Pancreas (tissue), 10 donors: ENCODE measurements around the gene PLAC8L1. TPM values are rescaled to one million over a fixed set of nuclear protein-coding genes. Genes with fewer than 3 reads are reported as not detected.

Source experiments
- ATAC-seq, 4 donors: fragments of 200-7000 bp; cut with Tn5 transposase; one replicate each; pipeline versions ENCODE4 v1.8.0 to v1.9.1; 2020; ENCODE audit warnings: mild to moderate bottlenecking in 4 of 4, moderate library complexity in 4 of 4
- DNase-seq, 6 donors: peaks; one replicate each; pipeline ENCODE4 v3.0.0-alpha.2; 2020
- FAIRE-seq: peaks from 2 replicates; lab custom pipeline; 2012; peaks lifted over from hg19 to GRCh38; lab: Jason Lieb, UNC
- H3K27ac ChIP-seq, 4 donors: fragments of 200-600 bp; sonication (generic); 1 replicate in 3 of 4; 2 replicates in 1 of 4; pipeline versions ENCODE4 v1.5.0 to v1.8.0; 2020
- H3K27me3 ChIP-seq, 4 donors: fragments of 200-600 bp; one replicate each; pipeline ENCODE4 v1.8.0; 2021
- H3K36me3 ChIP-seq, 3 donors: fragments of 200-600 bp; sonication (generic) in 1 of 3; one replicate each; pipeline versions ENCODE4 v1.5.0 to v1.8.0; 2020 to 2021
- H3K4me1 ChIP-seq, 3 donors: fragments of 200-600 bp; one replicate each; pipeline ENCODE4 v1.8.0; 2021
- H3K4me3 ChIP-seq, 4 donors: fragments of 200-600 bp; sonication (generic) in 2 of 4; one replicate each; pipeline versions ENCODE4 v1.5.0 to v1.8.0; 2020 to 2021
- H3K9me3 ChIP-seq, 4 donors: fragments of 200-600 bp; one replicate each; pipeline ENCODE4 v1.8.0; 2021
- CTCF ChIP-seq, 4 donors: fragments of 200-600 bp; sonication (generic) in 3 of 4; IDR thresholded peaks; one replicate each; pipeline versions ENCODE4 v1.5.0 to v1.8.0; 2021; ENCODE audit warnings: antibody characterized with exemption in 4 of 4
- WGBS, 2 donors: extraction: QIAGEN DNeasy Blood & Tissue Kit; methylation state at CpG; one replicate each; pipeline ENCODE4 v1.1.7; 2013; 5-methylcytosine and 5-hydroxymethylcytosine counted together
- intact Hi-C, 3 donors: fragments of 100-400 bp; cut with DNase I; formaldehyde crosslinking; loops; one replicate each; pipeline versions ENCODE4 v1.11.1 to v1.14.2; 2022
- polyA plus RNA-seq, 2 donors: library from polyadenylated mRNA; stranded (reverse); fragments of 200-250 nt; gene quantifications; one replicate each; pipeline ENCODE4 v1.2.3, GENCODE V29; 2013
- total RNA-seq, 6 donors: library from RNA; stranded (reverse); fragmentation: NEBNext Ultra II Directional in 4 of 6; extraction: Animal tissue kit (Norgen Biotek cat#: 25700) in 4 of 6; gene quantifications; one replicate each; pipeline versions ENCODE4 v1.2.1 to v1.2.4, GENCODE V29; 2021 to 2023
- donor health status: healthy with polysubstance abuse.
- donor health status: DM: no; HTN: no; CAD: no; lungs with moderate emphysema.
- donor health status: DM: no; HTN: no; CAD: no.
- donor health status: control.
- donor health status: control.
- donor health status: Bipolar disorder and iron deficiency.
- donor health status: DM: yes; HTN: yes; CAD: no.
- donor health status: DM: no; HTN: no; CAD: no.
- donor health status: DM: no; HTN: no; CAD: no.
- donor health status: DM: yes; HTN: yes; CAD: no.

The PLAC8L1 gene, protein sequence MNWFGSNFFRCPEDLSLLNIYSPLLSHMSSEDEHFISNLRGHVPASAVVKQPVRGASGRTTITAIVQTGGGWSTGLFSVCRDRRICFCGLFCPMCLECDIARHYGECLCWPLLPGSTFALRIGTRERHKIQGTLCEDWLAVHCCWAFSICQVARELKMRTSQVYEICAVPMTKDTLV
- total RNA-seq = under 1 TPM in 4 of 6 donors, not detected in 2; 0.31 to 0.69 (median 0.46) TPM
- under 1 TPM; 0.61 to 0.87 TPM for polyA plus RNA-seq

DNA sequence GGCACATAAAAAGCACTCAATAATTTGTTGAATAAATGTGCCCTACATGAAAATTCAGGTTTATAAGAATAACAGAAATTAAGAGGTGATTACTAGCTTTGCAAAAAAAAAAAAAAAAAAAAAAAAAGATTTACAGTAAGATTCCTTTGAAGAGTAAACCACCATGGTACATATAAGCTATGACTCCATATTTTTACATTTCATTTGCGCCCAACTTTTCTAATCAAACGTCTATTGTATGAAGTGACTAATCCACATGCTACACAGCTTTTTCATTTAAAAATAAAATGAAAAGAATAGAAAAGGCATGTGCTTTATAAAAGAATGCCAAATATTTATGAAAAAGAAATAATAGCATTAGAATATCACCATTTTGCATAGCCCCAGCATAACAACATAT lies at the start of gene PLAC8L1:
TSS of gene PLAC8L1 (minus strand) at position 101 of the 400 bp plus-strand sequence. CDS start 1,266 bp downstream, outside the sequence.
- no peaks in the 10 kb centered on the region for H3K27me3 ChIP-seq
- TF ChIP-seq CTCF (IDR thresholded peaks at IDR 0.05) = no peak
- ATAC-seq = no peak
- WGBS, 2 donors = 87 to 95% methylated on average over 2 of the region's 2 CpGs
- no peaks in the 10 kb centered on the region for H3K36me3 ChIP-seq
- no peak within 1 kb of the TSS for H3K27ac ChIP-seq
- H3K9me3 ChIP-seq = no peaks in the 10 kb centered on the region
- intact Hi-C loops = no loop called here
- no peak for DNase-seq
- H3K4me1 ChIP-seq = no peaks in the 10 kb centered on the region
- no peak within 1 kb of the TSS for H3K4me3 ChIP-seq
- FAIRE-seq = no peak

DNA sequence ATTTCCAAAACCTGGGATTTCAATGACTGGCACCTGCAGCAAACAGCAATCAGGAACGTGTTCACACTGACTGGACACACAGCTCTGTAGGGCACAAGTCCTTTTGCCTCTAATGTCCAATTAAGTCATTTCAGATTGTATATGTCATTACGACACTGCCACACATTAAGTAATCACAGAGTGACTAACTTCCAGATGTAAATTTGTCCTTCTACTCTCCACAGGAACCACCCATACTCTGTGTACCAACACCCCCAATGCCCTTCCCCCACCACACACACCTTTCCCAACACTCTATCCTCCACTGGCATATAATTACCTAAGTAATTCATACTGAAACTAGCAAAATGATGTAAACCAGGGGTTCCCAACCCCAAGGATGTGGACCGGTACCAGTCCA lies 46.6 kb upstream of the PLAC8L1 start:
- Histone ChIP-seq H3K27me3 (no peaks in the 10 kb centered on the region), H3K9me3 (no peaks in the 10 kb centered on the region), H3K4me1 (no peaks in the 10 kb centered on the region), H3K4me3 (no peak overlapping the region), H3K36me3 (peaks cover 9 to 60% (median 25%) of the 10 kb centered on the region in 3 donors), H3K27ac (no peak overlapping the region)
- 51 to 90% methylated on average over 3 of the region's 3 CpGs for WGBS, 2 donors
- ATAC-seq (no peak), FAIRE-seq (no peak), DNase-seq (no peak)
- TF ChIP-seq CTCF (IDR thresholded peaks at IDR 0.05) = no peak
- intact Hi-C loops = no loop called here

- TF ChIP-seq CTCF (IDR thresholded peaks at IDR 0.05) = no peak
- no peaks in the 10 kb centered on the region for H3K4me1 ChIP-seq
- DNase-seq (no peak), ATAC-seq (no peak), FAIRE-seq (no peak)
- no peaks in the 10 kb centered on the region for H3K9me3 ChIP-seq
- no peak overlapping the region for H3K4me3 ChIP-seq
- H3K27ac ChIP-seq = no peak overlapping the region
- peaks cover 0 to 32% (median 12%) of the 10 kb centered on the region in 3 donors for H3K36me3 ChIP-seq
- intact Hi-C loops = no loop called here
- WGBS, 2 donors = 76 to 80% methylated on average over 8 of the region's 8 CpGs
- no peaks in the 10 kb centered on the region for H3K27me3 ChIP-seq
These were observed 32.6 kb upstream of the PLAC8L1 start for GRCh38 chr5:146137967-146138403.

DNA sequence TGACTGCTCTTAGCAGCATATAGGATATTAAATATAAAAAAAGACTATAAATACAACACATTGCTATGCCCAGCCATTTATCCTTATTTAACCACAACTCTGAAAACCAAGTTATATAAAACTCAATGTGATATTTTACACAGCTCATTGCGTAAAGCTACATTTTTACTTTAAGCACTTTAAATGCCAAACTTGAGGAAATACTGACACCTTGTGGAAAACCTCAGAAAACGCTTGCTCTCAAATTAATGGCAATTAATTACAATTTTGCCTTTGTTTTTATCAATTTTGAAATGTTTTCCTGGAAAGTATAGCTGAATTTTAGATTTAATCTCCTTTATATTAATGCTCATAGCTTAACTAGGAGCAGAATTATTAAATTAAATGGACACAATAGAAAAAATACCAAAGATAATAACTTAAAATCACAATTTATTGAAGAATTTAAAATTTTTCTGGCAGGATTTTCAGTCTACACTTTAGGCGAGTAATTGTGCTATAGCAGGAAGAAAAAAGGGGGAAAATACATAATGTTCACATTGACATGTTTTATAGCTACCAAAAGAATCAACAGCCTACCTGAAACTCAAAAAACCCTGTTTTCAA lies 25.2 kb upstream of the PLAC8L1 start:
- DNase-seq (no peak), FAIRE-seq (peak; percentile 64), ATAC-seq (no peak)
- Histone ChIP-seq H3K27me3 (no peaks in the 10 kb centered on the region), H3K27ac (no peak overlapping the region), H3K4me3 (no peak overlapping the region), H3K4me1 (no peaks in the 10 kb centered on the region), H3K9me3 (no peaks in the 10 kb centered on the region), H3K36me3 (peaks cover 2 to 69% (median 32%) of the 10 kb centered on the region in 3 donors)
- WGBS, 2 donors = 66 to 69% methylated on average over 3 of the region's 3 CpGs
- intact Hi-C loops = no loop called here
- peak in 1 of 4 donors; percentile 23 for TF ChIP-seq CTCF (IDR thresholded peaks at IDR 0.05)

GRCh38 chr5:146126068-146126467 lies 20.7 kb upstream of the PLAC8L1 start:
- Histone ChIP-seq H3K27me3 (no peaks in the 10 kb centered on the region), H3K4me1 (no peaks in the 10 kb centered on the region), H3K27ac (no peak overlapping the region), H3K9me3 (no peaks in the 10 kb centered on the region), H3K36me3 (peaks cover 6 to 75% (median 27%) of the 10 kb centered on the region in 3 donors), H3K4me3 (no peak overlapping the region)
- FAIRE-seq (no peak), ATAC-seq (no peak), DNase-seq (no peak)
- intact Hi-C loops = no loop called here
- TF ChIP-seq CTCF (IDR thresholded peaks at IDR 0.05) = no peak
